Activated CD4-positive, alpha-beta memory T cell treated with anti-CD3 and anti-CD28 coated beads, Interleukin-2, amount 10 ng/mL, durations not matched to agents 7 days and 5 days (primary cell): ENCODE measurements around the gene APBB3. TPM values are rescaled to one million over a fixed set of nuclear protein-coding genes. Genes with fewer than 3 reads are reported as not detected.

ENCODE experiments used
- CTCF ChIA-PET: fragments of 350-600 bp; sonication (Branson Sonifier 250); formaldehyde crosslinking; loops from one replicate; lab custom pipeline; 2021; ENCODE audit warnings: antibody characterized with exemption, inconsistent platforms; lab: Charles Lee
- POLR2A ChIA-PET: fragments of 350-600 bp; sonication (Branson Sonifier 250); formaldehyde crosslinking; loops from one replicate; lab custom pipeline; 2021; ENCODE audit warnings: antibody characterized with exemption; lab: Charles Lee
- DNase-seq: peaks from one replicate; pipeline ENCODE4 v3.0.0-alpha.2; 2020
- H3K27ac Mint-ChIP-seq: one replicate; pipeline ENCODE4 v1.8.0; 2021; ENCODE audit warnings: mild to moderate bottlenecking, mixed read lengths
- H3K27me3 Mint-ChIP-seq: one replicate; pipeline ENCODE4 v1.8.0; 2021; ENCODE audit warnings: mixed read lengths
- H3K36me3 Mint-ChIP-seq: one replicate; pipeline ENCODE4 v1.8.0; 2021; ENCODE audit warnings: low read depth, mixed read lengths
- H3K4me1 Mint-ChIP-seq: one replicate; pipeline ENCODE4 v1.8.0; 2021; ENCODE audit warnings: mixed read lengths
- H3K4me3 Mint-ChIP-seq: one replicate; pipeline ENCODE4 v1.8.0; 2021; ENCODE audit warnings: mild to moderate bottlenecking, mixed read lengths
- H3K9me3 Mint-ChIP-seq: one replicate; pipeline ENCODE4 v1.8.0; 2021; ENCODE audit warnings: mixed read lengths
- total RNA-seq, 2 experiments: library from RNA; stranded (reverse); gene quantifications; one replicate each; pipeline ENCODE4 v1.2.3, GENCODE V29; 2021

Gene APBB3
- total RNA-seq, 2 experiments from 2014 or later: 23.7 to 27.5 TPM

DNA sequence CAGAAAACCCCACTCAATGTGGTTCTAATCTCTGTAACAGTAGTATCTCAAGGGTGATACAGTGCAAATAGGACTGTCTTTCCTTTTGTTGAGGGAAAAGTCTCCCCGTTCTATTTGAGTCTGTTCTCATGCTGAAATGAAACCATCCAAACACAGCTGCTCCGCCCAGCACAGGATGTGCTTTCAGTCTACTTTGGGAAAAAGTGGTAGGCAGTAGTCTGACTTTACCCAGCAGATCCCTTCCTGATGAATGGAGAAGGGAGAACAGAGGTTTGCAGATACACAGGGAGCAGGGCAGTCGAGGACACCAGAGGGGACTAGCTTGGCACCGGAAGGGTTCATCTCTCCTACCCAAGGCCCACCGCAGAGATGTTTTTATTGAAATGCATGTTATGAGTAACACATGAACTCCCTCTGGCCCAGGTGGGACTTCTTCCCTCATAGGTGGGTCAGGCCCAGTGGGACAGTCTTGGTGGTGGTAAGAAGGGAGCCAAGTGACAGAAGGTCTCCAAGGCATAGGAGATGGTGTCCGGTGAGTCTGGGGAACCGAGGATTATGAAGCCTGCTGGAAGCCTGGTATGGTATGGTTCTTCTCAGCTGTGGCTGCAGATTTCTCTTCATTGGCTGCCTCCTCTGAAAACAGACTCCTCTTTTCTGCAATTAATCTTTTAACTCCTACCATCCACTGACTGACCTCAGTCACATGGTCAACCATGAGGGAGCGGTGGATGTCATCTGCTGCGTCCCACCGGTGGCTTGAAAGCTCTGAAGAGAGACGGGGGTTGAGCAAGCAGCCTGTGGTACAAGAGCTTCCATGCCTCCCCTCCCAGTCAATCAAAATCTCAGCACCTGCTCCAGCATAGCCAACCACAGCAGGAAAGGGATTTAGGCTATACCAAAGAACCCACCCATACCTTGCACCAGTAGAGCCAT lies 14.0 kb downstream of the APBB3 start:
- H3K9me3 Mint-ChIP-seq: no peaks in the 10 kb centered on the region
- H3K4me1 Mint-ChIP-seq: peaks cover 82% of the 10 kb centered on the region
- H3K27ac Mint-ChIP-seq: peak overlapping the region; percentile 55
- H3K27me3 Mint-ChIP-seq: no peaks in the 10 kb centered on the region
- no peak for DNase-seq
- ChIA-PET POLR2A (interaction anchor here (0.7 to 5.8 kb wide), 4 partner anchors 10 to 149 kb away, joined by 3 to 101 read pairs (median 4); partner anchors contain the start of genes APBB3, IK, NDUFA2 and SLC35A4), CTCF (interaction anchor here (1.3 kb wide), 1 partner anchor 83 kb away, joined by 3 read pairs; the partner anchor contains the start of gene CD14)
- no peak overlapping the region for H3K4me3 Mint-ChIP-seq
- H3K36me3 Mint-ChIP-seq: peaks cover 62% of the 10 kb centered on the region

- DNase-seq: no peak
- CTCF ChIA-PET: no interaction called here
- Mint-ChIP-seq H3K4me3 (no peak overlapping the region), H3K27ac (peak overlapping the region; percentile 83), H3K4me1 (peaks cover 74% of the 10 kb centered on the region), H3K9me3 (no peaks in the 10 kb centered on the region), H3K27me3 (no peaks in the 10 kb centered on the region), H3K36me3 (peaks cover 61% of the 10 kb centered on the region)
- POLR2A ChIA-PET: interaction anchor here (1.0 to 5.8 kb wide), 5 partner anchors 11 to 98 kb away, joined by 3 to 101 read pairs (median 6); partner anchors contain the start of genes APBB3, IK, NDUFA2 and SLC35A4
Observed at GRCh38 chr5:140549237-140550144, 14.9 kb downstream of the APBB3 start.

GRCh38 chr5:140548791-140549190 lies 15.6 kb downstream of the APBB3 start:
- CTCF ChIA-PET: interaction anchor here (0.8 to 3.3 kb wide), 4 partner anchors 9 to 90 kb away, joined by 3 to 18 read pairs (median 12); partner anchors contain the start of genes CD14, SRA1 and TMCO6
- H3K27ac Mint-ChIP-seq: peak overlapping the region; percentile 83
- peaks cover 67% of the 10 kb centered on the region for H3K4me1 Mint-ChIP-seq
- no peaks in the 10 kb centered on the region for H3K9me3 Mint-ChIP-seq
- H3K4me3 Mint-ChIP-seq: no peak overlapping the region
- POLR2A ChIA-PET: interaction anchor here (0.7 to 5.8 kb wide), 9 partner anchors 10 to 147 kb away, joined by 3 to 101 read pairs (median 10); partner anchors contain the start of genes ANKHD1, APBB3, HARS1 and HARS2
- H3K36me3 Mint-ChIP-seq: peaks cover 60% of the 10 kb centered on the region
- DNase-seq: no peak
- no peaks in the 10 kb centered on the region for H3K27me3 Mint-ChIP-seq

GRCh38 chr5:140548300-140548688 lies 16.1 kb downstream of the APBB3 start:
- Mint-ChIP-seq H3K4me3 (peak overlapping the region; percentile 66), H3K27me3 (no peaks in the 10 kb centered on the region), H3K4me1 (peaks cover 62% of the 10 kb centered on the region), H3K9me3 (no peaks in the 10 kb centered on the region), H3K36me3 (peaks cover 58% of the 10 kb centered on the region), H3K27ac (peak overlapping the region; percentile 83)
- no peak for DNase-seq
- ChIA-PET CTCF (interaction anchor here (0.8 to 3.3 kb wide), 13 partner anchors 9 to 178 kb away, joined by 3 to 18 read pairs (median 7); partner anchors contain the start of genes APBB3, CD14, IK and NDUFA2), POLR2A (interaction anchor here (0.7 to 5.8 kb wide), 12 partner anchors 10 to 308 kb away, joined by 3 to 101 read pairs (median 10); partner anchors contain the start of genes ANKHD1, APBB3, HARS1 and HARS2)

DNA sequence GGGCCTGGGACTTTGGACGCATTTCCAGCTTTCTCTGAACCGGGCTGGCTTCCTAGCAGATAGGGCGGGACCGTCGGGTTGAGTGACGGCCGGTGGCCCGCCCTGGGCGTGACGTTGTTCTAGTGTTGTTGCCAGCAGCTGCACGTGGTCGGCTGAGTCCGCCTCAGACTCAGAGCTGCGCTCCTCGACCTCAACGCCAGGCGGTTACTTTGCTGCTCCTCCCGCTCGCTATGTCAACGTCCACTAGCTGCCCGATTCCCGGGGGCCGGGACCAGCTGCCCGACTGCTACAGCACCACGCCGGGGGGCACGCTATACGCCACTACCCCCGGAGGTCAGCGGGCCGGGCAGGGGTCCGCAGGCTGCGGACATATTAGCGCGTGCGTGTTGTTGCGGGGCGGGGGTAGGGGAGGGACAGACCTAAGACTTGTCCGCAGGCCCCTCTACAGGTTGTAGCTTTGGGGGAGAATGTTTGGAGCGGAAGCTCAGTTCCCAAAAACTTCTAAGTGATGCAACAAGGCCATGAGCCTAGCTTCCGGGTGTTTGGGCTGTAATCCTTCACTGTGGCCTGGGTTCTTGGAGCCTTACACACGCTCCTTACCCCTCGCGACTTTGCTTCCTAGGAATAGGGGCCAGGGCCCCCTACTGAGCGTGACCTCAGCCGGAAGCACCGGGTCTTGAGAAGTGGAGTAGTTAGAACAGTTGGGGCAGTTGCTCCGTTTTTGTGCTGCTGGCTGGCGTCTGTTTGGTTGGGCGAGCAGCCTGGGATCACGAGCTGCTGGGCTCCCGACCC lies 16.7 kb downstream of the APBB3 start, which contains the start of gene EIF4EBP3:
EIF4EBP3 (plus strand) TSS at position 155 of the 792 bp plus-strand sequence; CDS start at position 231, 76 bp downstream.
- no peaks in the 10 kb centered on the region for H3K9me3 Mint-ChIP-seq
- ChIA-PET POLR2A (interaction anchor here (0.7 to 5.8 kb wide), 17 partner anchors 9 to 307 kb away, joined by 3 to 101 read pairs (median 7); partner anchors contain the start of genes ANKHD1, APBB3, HARS1 and HARS2), CTCF (interaction anchor here (0.6 to 3.3 kb wide), 25 partner anchors 8 to 185 kb away, joined by 3 to 18 read pairs (median 5); partner anchors contain the start of genes APBB3, CD14, IK and NDUFA2)
- no peaks in the 10 kb centered on the region for H3K27me3 Mint-ChIP-seq
- H3K36me3 Mint-ChIP-seq: peaks cover 55% of the 10 kb centered on the region
- H3K4me1 Mint-ChIP-seq: peaks cover 56% of the 10 kb centered on the region
- peak within 1 kb of the TSS; percentile 83 for H3K27ac Mint-ChIP-seq
- H3K4me3 Mint-ChIP-seq: peak within 1 kb of the TSS; percentile 66
- peak; percentile 89 for DNase-seq

DNA sequence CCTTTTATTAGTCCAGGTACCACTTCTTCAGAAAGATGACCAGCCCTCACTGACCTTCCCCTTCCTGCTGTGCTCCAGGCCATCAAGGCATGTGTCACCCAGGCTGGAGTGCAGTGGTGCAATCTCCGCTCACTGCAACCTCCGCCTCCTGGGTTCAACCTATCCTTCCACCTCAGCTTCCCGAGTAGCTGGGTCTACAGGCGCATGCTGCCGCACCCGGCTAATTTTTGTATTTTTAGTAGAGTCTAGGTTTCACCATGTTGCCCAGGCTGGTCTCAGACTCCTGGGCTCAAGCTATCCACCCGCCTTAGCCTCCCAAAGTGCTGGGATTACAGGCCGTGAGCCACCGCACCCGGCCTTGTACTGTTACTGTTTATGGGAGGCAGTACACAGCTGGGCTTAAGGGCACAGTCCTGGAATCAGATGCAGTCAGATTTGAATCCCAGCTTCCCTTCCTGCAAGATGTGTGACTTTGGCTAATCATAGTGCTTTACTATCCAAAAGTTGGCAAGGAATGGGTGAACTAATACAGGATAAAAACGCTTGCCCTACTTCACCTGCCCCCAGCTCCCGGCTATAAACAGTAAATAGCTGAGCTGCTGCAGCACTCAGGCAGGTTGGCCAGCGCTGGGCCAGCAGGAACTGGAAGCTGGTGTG lies 17.4 kb downstream of the APBB3 start:
- H3K27ac Mint-ChIP-seq: peak overlapping the region; percentile 83
- peaks cover 52% of the 10 kb centered on the region for H3K4me1 Mint-ChIP-seq
- CTCF ChIA-PET: interaction anchor here (0.6 to 3.3 kb wide), 23 partner anchors 9 to 184 kb away, joined by 3 to 18 read pairs (median 5); partner anchors contain the start of genes APBB3, CD14, IK and NDUFA2
- peaks cover 54% of the 10 kb centered on the region for H3K36me3 Mint-ChIP-seq
- H3K9me3 Mint-ChIP-seq: no peaks in the 10 kb centered on the region
- DNase-seq: no peak
- no peaks in the 10 kb centered on the region for H3K27me3 Mint-ChIP-seq
- POLR2A ChIA-PET: interaction anchor here (0.7 to 5.8 kb wide), 17 partner anchors 9 to 307 kb away, joined by 3 to 101 read pairs (median 7); partner anchors contain the start of genes ANKHD1, APBB3, HARS1 and HARS2
- no peak overlapping the region for H3K4me3 Mint-ChIP-seq

GRCh38 chr5:140545606-140546005 lies 18.8 kb downstream of the APBB3 start:
- H3K36me3 Mint-ChIP-seq: peaks cover 49% of the 10 kb centered on the region
- H3K4me1 Mint-ChIP-seq: peaks cover 41% of the 10 kb centered on the region
- ChIA-PET CTCF (interaction anchor here (3.3 kb wide), 1 partner anchor 90 kb away, joined by 17 read pairs; no protein-coding TSS in a partner anchor), POLR2A (interaction anchor here (3.2 to 3.5 kb wide), 3 partner anchors 24 to 145 kb away, joined by 14 to 29 read pairs (median 27); partner anchors contain the start of genes ANKHD1, HARS1 and HARS2)
- no peak for DNase-seq
- H3K27me3 Mint-ChIP-seq: no peaks in the 10 kb centered on the region
- no peaks in the 10 kb centered on the region for H3K9me3 Mint-ChIP-seq
- H3K27ac Mint-ChIP-seq: no peak overlapping the region
- no peak overlapping the region for H3K4me3 Mint-ChIP-seq

- H3K4me3 Mint-ChIP-seq: no peak overlapping the region
- CTCF ChIA-PET: interaction anchor here (1.0 kb wide), 1 partner anchor 199 kb away, joined by 3 read pairs; the partner anchor contains the start of gene HBEGF
- H3K4me1 Mint-ChIP-seq: peaks cover 35% of the 10 kb centered on the region
- DNase-seq: no peak
- H3K9me3 Mint-ChIP-seq: no peaks in the 10 kb centered on the region
- no peak overlapping the region for H3K27ac Mint-ChIP-seq
- no peaks in the 10 kb centered on the region for H3K27me3 Mint-ChIP-seq
- H3K36me3 Mint-ChIP-seq: peaks cover 50% of the 10 kb centered on the region
- POLR2A ChIA-PET: no interaction called here
Observed at GRCh38 chr5:140544986-140545385, 19.4 kb downstream of the APBB3 start.

GRCh38 chr5:140542972-140543371 lies 21.4 kb downstream of the APBB3 start:
- Mint-ChIP-seq H3K4me3 (no peak overlapping the region), H3K9me3 (no peaks in the 10 kb centered on the region), H3K27me3 (no peaks in the 10 kb centered on the region), H3K36me3 (peaks cover 50% of the 10 kb centered on the region), H3K4me1 (peaks cover 15% of the 10 kb centered on the region), H3K27ac (no peak overlapping the region)
- DNase-seq: no peak
- ChIA-PET POLR2A (no interaction called here), CTCF (no interaction called here)

- Mint-ChIP-seq H3K4me1 (peaks cover 1% of the 10 kb centered on the region), H3K4me3 (no peak overlapping the region), H3K36me3 (peaks cover 62% of the 10 kb centered on the region), H3K27me3 (no peaks in the 10 kb centered on the region), H3K27ac (no peak overlapping the region), H3K9me3 (no peaks in the 10 kb centered on the region)
- ChIA-PET CTCF (interaction anchor here (1.0 to 1.1 kb wide), 2 partner anchors 177 to 189 kb away, joined by 4 to 5 read pairs; no protein-coding TSS in a partner anchor), POLR2A (interaction anchor here (0.5 kb wide), 1 partner anchor 14 kb away, joined by 4 read pairs; no protein-coding TSS in a partner anchor)
- no peak for DNase-seq
Observed at GRCh38 chr5:140540227-140540626, 24.2 kb downstream of the APBB3 start.
